ENCODE measurements around the gene POLR1H. TPM values are rescaled to one million over a fixed set of nuclear protein-coding genes. Genes with fewer than 3 reads are reported as not detected.

Gene POLR1H
- total RNA-seq (2022) (60.9 and 68.3 TPM in 2 replicates), Bru-seq, nascent RNA (percentile 77 among the genes with signal in this experiment), BruChase-seq, experiment 1, labeled RNA remaining after a 6-hour chase (percentile 86 among the genes with signal in this experiment), BruChase-seq, experiment 2, labeled RNA remaining after a 2-hour chase (percentile 73 among the genes with signal in this experiment)
- long read RNA-seq, transcript ZNRD1-201 (4 exons, 864 nt): major isoform, 53 of 102 reads
- long read RNA-seq, transcript ZNRD1-203 (5 exons, 736 nt): minor isoform, 9 of 102 reads
- long read RNA-seq, transcript ZNRD1-202 (5 exons, 743 nt): minor isoform, 28 of 102 reads
- long read RNA-seq, partial matches to known transcripts: 4 of 102 reads
- long read RNA-seq, other reads (novel, unspliced or antisense): 2 of 102 reads

DNA sequence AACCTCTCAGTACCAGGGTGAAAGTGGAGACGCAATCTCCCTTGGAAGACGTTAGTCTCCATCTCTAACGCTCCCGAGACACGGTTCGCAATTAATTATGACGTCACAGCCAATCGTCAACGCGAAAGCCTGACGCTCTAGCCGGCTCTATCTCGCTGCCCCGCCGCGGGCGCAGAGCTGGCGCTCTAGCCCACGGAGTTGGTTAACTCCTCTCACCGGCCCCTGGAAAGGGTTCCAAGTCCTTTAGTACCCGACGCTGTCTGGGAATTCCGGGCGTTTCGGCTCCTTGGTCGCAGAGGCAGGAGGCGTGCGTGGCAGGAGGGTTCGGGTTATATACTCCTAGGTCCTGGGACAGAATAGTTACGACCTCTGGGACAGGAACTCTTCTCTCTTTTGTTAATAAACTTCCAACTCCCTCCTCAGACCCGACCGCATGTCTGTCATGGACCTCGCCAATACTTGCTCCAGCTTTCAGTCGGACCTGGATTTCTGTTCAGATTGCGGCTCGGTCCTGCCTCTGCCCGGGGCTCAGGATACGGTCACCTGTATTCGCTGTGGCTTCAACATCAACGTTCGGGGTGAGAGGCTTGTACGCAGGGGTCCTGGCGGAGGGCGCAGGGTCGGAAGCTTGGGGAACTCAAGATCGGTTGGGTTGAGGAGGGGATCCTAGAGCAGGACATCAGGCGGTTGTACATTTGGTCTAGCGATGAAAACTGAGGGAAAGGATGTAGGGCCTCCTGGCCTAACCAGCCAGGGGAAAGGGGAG, at the start of gene POLR1H:
Gene POLR1H, plus strand, starts transcription at position 174 of the 766 bp plus-strand sequence. Its CDS starts 260 bp downstream, at position 434.
- POLR2A ChIA-PET: interaction anchor here (0.7 to 6.2 kb wide), 33 partner anchors 8 to 1794 kb away, joined by 3 to 101 read pairs (median 5); partner anchors contain the start of genes RNF39, TRIM26, TRIM39 and ZSCAN26

GRCh38 chr6:30013291-30013922, 47.7 kb upstream of the POLR1H start:
- intact Hi-C loops (cut with micrococcal nuclease): loop anchor here (1.0 to 5.0 kb wide), 3 partner anchors 46 to 261 kb away; no protein-coding TSS in a partner anchor
- no peak overlapping the region for H3K4me3 Mint-ChIP-seq (ENCODE audit: unreplicated experiment)
- H3K36me3 Mint-ChIP-seq (ENCODE audit: insufficient read depth, unreplicated experiment): no peaks in the 10 kb centered on the region
- H3K27ac Mint-ChIP-seq (ENCODE audit: low read depth, unreplicated experiment): no peak overlapping the region
- no peaks in the 10 kb centered on the region for H3K4me1 Mint-ChIP-seq (ENCODE audit: insufficient read depth, unreplicated experiment)
- TF ChIP-seq, protein P1, sequence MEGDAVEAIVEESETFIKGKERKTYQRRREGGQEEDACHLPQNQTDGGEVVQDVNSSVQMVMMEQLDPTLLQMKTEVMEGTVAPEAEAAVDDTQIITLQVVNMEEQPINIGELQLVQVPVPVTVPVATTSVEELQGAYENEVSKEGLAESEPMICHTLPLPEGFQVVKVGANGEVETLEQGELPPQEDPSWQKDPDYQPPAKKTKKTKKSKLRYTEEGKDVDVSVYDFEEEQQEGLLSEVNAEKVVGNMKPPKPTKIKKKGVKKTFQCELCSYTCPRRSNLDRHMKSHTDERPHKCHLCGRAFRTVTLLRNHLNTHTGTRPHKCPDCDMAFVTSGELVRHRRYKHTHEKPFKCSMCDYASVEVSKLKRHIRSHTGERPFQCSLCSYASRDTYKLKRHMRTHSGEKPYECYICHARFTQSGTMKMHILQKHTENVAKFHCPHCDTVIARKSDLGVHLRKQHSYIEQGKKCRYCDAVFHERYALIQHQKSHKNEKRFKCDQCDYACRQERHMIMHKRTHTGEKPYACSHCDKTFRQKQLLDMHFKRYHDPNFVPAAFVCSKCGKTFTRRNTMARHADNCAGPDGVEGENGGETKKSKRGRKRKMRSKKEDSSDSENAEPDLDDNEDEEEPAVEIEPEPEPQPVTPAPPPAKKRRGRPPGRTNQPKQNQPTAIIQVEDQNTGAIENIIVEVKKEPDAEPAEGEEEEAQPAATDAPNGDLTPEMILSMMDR (IDR thresholded peaks at IDR 0.05; ENCODE audit: unreplicated experiment): peak; percentile 71
- BruUV-seq (replicated peaks): no TSS peak
- peak; percentile 19 for DNase-seq (ENCODE audit: unreplicated experiment)
- H3K27me3 Mint-ChIP-seq (ENCODE audit: insufficient read depth, unreplicated experiment): no peaks in the 10 kb centered on the region
- ChIA-PET POLR2A (interaction anchor here (0.6 to 0.7 kb wide), 2 partner anchors 62 to 272 kb away, joined by 3 read pairs; no protein-coding TSS in a partner anchor), CTCF (interaction anchor here (0.6 to 2.6 kb wide), 12 partner anchors 9 to 360 kb away, joined by 3 to 22 read pairs (median 4); no protein-coding TSS in a partner anchor)
- no peaks in the 10 kb centered on the region for H3K9me3 Mint-ChIP-seq (ENCODE audit: unreplicated experiment)

More for the DNA sequence above, at the start of gene POLR1H:
- Mint-ChIP-seq H3K27ac (ENCODE audit: low read depth, unreplicated experiment) (peak within 1 kb of the TSS; percentile 92), H3K27me3 (ENCODE audit: insufficient read depth, unreplicated experiment) (no peaks in the 10 kb centered on the region), H3K4me3 (ENCODE audit: unreplicated experiment) (peak within 1 kb of the TSS; percentile 96), H3K9me3 (ENCODE audit: unreplicated experiment) (no peaks in the 10 kb centered on the region), H3K36me3 (ENCODE audit: insufficient read depth, unreplicated experiment) (peaks cover 34% of the 10 kb centered on the region), H3K4me1 (ENCODE audit: insufficient read depth, unreplicated experiment) (peaks cover 12% of the 10 kb centered on the region)
- BruUV-seq (replicated peaks): TSS peak; percentile 70
- intact Hi-C loops (cut with micrococcal nuclease): no loop called here
- CTCF ChIA-PET: interaction anchor here (0.6 to 2.9 kb wide), 6 partner anchors 13 to 698 kb away, joined by 3 to 12 read pairs (median 4); no protein-coding TSS in a partner anchor
- DNase-seq (ENCODE audit: unreplicated experiment): peak; percentile 97
- TF ChIP-seq, protein P1 (IDR thresholded peaks at IDR 0.05; ENCODE audit: unreplicated experiment): no peak

GRCh38 chr6:30019819-30020218, 41.2 kb upstream of the POLR1H start:
- Mint-ChIP-seq H3K27me3 (ENCODE audit: insufficient read depth, unreplicated experiment) (no peaks in the 10 kb centered on the region), H3K4me3 (ENCODE audit: unreplicated experiment) (no peak overlapping the region), H3K9me3 (ENCODE audit: unreplicated experiment) (no peaks in the 10 kb centered on the region), H3K36me3 (ENCODE audit: insufficient read depth, unreplicated experiment) (no peaks in the 10 kb centered on the region), H3K27ac (ENCODE audit: low read depth, unreplicated experiment) (no peak overlapping the region), H3K4me1 (ENCODE audit: insufficient read depth, unreplicated experiment) (no peaks in the 10 kb centered on the region)
- CTCF ChIA-PET: interaction anchor here (0.6 to 1.1 kb wide), 4 partner anchors 8 to 199 kb away, joined by 3 to 5 read pairs (median 3); no protein-coding TSS in a partner anchor
- intact Hi-C loops (cut with micrococcal nuclease): no loop called here
- no TSS peak for BruUV-seq (replicated peaks)
- POLR2A ChIA-PET: no interaction called here
- DNase-seq (ENCODE audit: unreplicated experiment): no peak
- TF ChIP-seq, protein P1 (IDR thresholded peaks at IDR 0.05; ENCODE audit: unreplicated experiment): no peak

Measured in MCF 10A (cell line).